ENCODE results near the gene FXYD4.

- no peak for TF ChIP-seq EZH2phosphoT487 (IDR thresholded peaks at IDR 0.05; ENCODE audit: borderline replicate concordance, low read length)
- no peak for TF ChIP-seq CTCF (conservative IDR thresholded peaks at IDR 0.05; ENCODE audit: low read depth, low read length)
- no peak for TF ChIP-seq EZH2 (IDR thresholded peaks at IDR 0.05; ENCODE audit: low read length, unreplicated experiment)
These were observed 2.8 kb downstream of the FXYD4 start for GRCh38 chr10:43374194-43374593.
